Memory B cell (primary cell): ENCODE measurements around the gene TLR5.

Experiments
- ATAC-seq: fragments of 150-1000 bp; cut with Tn5 transposase; 2 replicates; pipeline ENCODE4 v1.10.0; 2021; ENCODE audit warnings: low read depth, mild to moderate bottlenecking, moderate library complexity
- DNase-seq, 2 donors: peaks; one replicate each; pipeline ENCODE4 v3.0.0; 2022; ENCODE audit warnings: low spot score in 2 of 2
- H3K27ac Mint-ChIP-seq: one replicate; pipeline ENCODE4 v1.8.0; 2022; ENCODE audit warnings: mild to moderate bottlenecking, moderate library complexity, mixed read lengths
- H3K27me3 Mint-ChIP-seq: one replicate; pipeline ENCODE4 v1.8.0; 2022; ENCODE audit warnings: mixed read lengths
- H3K36me3 Mint-ChIP-seq: one replicate; pipeline ENCODE4 v1.8.0; 2022; ENCODE audit warnings: mild to moderate bottlenecking, mixed read lengths
- H3K4me1 Mint-ChIP-seq: one replicate; pipeline ENCODE4 v1.8.0; 2022; ENCODE audit warnings: mixed read lengths
- H3K4me3 Mint-ChIP-seq: one replicate; pipeline ENCODE4 v1.8.0; 2022; ENCODE audit warnings: mild to moderate bottlenecking, moderate library complexity, mixed read lengths
- H3K9me3 Mint-ChIP-seq: one replicate; pipeline ENCODE4 v1.8.0; 2022; ENCODE audit warnings: mixed read lengths

Gene TLR5

DNA sequence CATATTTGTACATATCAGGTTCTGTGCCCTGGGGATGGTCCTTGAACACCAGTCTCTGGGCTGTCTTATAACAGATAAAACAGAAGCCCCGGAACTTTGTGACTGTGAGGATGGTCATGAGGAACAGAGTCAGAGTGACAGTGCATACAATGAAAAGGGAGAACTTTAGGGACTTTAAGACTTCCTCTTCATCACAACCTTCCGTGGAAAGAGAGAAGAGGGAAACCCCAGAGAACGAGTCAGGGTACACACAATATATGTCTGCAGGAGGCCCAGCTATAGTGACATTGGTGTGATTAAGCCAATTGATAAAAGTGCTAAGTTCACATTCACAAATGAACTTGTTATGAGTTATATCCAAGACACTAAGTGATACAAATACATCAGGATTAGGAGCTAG is 32.1 kb downstream of the TLR5 start:
- Mint-ChIP-seq H3K4me1 (no peaks in the 10 kb centered on the region), H3K9me3 (peaks cover 3% of the 10 kb centered on the region), H3K27ac (no peak overlapping the region), H3K36me3 (no peaks in the 10 kb centered on the region), H3K27me3 (peaks cover 16% of the 10 kb centered on the region), H3K4me3 (no peak overlapping the region)
- no peak for ATAC-seq
- no peak for DNase-seq

DNA sequence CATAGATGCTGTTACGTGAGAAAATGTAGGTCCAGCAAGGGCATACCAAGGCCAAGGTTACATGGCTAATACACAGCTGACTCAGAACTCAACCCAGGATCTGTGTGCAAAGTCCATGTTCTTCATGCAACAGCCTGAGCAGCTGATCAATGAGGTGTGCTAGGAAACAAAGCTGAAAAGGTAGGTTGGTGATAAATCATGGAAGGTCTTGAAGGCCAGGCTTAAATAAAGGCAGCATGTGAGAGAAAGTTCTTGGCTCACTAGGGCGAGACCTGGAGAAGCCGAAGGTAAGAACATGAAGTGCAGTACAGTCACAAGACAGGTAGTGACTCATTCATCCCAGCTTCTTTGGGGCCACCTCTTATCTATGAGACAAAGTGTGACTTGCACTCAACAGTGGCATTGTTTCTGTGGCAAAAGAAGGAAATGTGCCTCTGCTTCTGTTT is 33.4 kb downstream of the TLR5 start:
- H3K27me3 Mint-ChIP-seq = peaks cover 14% of the 10 kb centered on the region
- H3K4me1 Mint-ChIP-seq = no peaks in the 10 kb centered on the region
- H3K27ac Mint-ChIP-seq = no peak overlapping the region
- H3K9me3 Mint-ChIP-seq = no peaks in the 10 kb centered on the region
- DNase-seq (no peak), ATAC-seq (no peak)
- no peaks in the 10 kb centered on the region for H3K36me3 Mint-ChIP-seq
- H3K4me3 Mint-ChIP-seq = no peak overlapping the region

DNA sequence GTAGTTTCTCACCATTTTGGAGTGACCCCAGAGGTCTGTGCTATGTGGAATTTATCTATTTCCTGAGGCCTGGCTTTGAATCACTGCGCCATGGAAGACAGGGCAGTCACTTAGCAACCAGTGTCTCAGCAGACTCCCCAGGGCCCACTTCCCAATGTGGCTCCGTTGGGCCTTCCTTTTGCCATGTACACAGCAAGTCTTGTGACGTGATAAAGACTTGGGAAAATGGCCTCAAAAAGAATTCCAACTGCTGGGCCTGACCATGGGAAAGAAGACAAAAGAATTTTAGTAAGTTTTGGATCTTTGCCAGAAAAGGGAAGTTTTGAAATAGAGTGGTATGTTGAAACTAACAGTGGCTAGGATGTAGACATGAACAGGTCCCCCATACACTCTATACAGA is 36.2 kb downstream of the TLR5 start:
- Mint-ChIP-seq H3K4me1 (no peaks in the 10 kb centered on the region), H3K9me3 (no peaks in the 10 kb centered on the region), H3K36me3 (no peaks in the 10 kb centered on the region), H3K4me3 (no peak overlapping the region), H3K27ac (no peak overlapping the region), H3K27me3 (peaks cover 14% of the 10 kb centered on the region)
- ATAC-seq = no peak
- DNase-seq = no peak

DNA sequence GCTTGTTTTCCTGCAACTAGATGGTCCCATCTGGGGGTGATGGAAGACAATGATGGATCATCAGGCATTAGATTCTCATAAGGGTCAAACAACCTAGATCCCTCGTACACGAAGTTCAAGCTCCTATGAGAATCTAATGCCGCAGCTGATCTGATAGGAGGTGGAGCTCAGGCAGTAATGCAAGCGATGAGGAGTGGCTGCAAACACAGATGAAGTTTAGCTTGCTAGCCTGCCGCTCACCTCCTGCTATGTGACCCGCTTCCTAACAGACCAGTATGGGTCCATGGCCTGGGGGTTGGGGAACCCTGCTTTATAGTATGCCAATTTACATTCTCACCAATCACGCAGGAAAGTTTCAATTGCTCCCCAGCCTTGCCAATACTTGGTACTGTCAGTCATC is 37.5 kb downstream of the TLR5 start:
- H3K9me3 Mint-ChIP-seq = peaks cover 2% of the 10 kb centered on the region
- H3K27ac Mint-ChIP-seq = no peak overlapping the region
- peaks cover 14% of the 10 kb centered on the region for H3K27me3 Mint-ChIP-seq
- DNase-seq = no peak
- H3K4me1 Mint-ChIP-seq = no peaks in the 10 kb centered on the region
- ATAC-seq = no peak
- H3K4me3 Mint-ChIP-seq = no peak overlapping the region
- H3K36me3 Mint-ChIP-seq = no peaks in the 10 kb centered on the region

DNA sequence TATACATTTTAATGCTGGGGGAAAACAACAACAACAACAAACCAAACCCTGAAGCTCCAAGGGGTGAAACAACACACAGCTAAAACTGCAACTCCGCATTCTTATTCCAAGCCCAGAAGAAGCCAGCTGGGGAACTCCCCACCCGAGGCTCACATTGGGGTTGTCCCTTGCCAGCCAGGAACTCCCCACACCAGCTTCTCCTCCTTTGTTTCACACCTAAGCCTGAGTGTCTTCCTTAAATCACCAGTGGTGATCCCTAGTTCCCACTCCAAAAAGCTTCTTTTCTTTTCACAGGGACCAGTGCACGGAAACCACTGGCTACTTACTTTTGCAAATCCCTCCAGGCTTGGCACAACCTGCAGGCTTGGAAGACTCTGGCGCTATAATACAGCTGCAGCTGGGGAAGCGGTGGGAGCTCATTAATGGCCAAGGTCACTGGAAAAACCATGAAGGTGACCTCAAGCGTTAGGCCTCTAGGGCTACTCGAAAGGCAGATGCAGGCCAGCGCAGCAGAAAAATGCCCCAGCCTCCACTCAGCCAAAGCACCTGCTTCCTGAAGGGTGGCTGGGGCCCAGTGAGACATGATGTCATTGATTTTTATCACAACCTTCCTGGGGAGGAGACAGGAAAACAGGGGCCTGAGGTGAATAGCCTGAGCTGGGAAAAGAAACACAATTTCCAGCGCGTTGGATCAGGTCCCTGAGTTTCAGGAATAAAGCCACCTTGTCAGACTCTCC is 40.1 kb downstream of the TLR5 start:
- ATAC-seq (no peak), DNase-seq (no peak)
- Mint-ChIP-seq H3K4me3 (no peak overlapping the region), H3K36me3 (peaks cover 2% of the 10 kb centered on the region), H3K4me1 (no peaks in the 10 kb centered on the region), H3K27ac (no peak overlapping the region), H3K9me3 (peaks cover 7% of the 10 kb centered on the region), H3K27me3 (peaks cover 10% of the 10 kb centered on the region)

DNA sequence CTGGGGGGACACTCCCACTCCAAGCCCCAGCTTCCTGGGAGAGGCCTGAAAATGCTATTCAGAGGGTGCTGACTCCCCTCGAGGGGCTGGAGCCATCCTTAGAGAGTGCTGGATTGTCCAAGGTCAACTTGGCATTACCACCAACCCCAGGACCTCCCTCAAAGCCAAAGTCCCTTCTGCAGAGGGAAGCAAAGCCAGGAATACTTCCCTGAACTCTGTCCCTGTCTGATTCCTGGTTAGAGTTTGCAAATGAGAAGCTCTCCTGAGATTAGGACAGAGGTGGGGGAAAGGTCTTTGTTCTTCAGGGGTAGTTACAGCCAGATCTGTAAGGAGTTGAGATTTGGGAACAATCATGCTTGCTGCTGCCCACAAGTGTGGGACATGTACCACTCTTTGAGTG is 45.3 kb downstream of the TLR5 start:
- Mint-ChIP-seq H3K9me3 (peaks cover 7% of the 10 kb centered on the region), H3K27me3 (peaks cover 9% of the 10 kb centered on the region), H3K27ac (no peak overlapping the region), H3K4me1 (no peaks in the 10 kb centered on the region), H3K4me3 (no peak overlapping the region), H3K36me3 (peaks cover 2% of the 10 kb centered on the region)
- DNase-seq = no peak
- no peak for ATAC-seq

DNA sequence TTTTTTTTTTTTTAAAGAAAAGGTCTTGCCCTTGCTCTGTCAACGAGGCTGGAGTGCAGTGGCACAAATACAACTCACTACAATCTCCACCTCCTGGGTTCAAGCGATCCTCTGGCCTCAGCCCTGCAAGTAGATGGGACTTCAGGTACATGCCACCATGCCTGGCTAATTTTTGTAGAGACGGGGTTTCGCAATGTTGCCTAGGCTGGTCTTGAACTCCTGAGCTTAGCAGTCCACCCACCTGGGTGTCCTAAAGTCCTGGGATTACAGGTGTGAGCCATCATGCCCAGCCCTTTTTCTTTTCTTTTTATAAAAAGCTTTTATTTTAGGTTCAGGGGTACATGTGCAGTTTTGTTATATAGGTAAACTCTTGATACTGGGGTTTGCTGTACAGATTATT is 47.2 kb downstream of the TLR5 start:
- Mint-ChIP-seq H3K36me3 (peaks cover 2% of the 10 kb centered on the region), H3K4me1 (no peaks in the 10 kb centered on the region), H3K4me3 (no peak overlapping the region), H3K27ac (no peak overlapping the region), H3K9me3 (peaks cover 6% of the 10 kb centered on the region), H3K27me3 (peaks cover 9% of the 10 kb centered on the region)
- ATAC-seq (no peak), DNase-seq (no peak)

DNA sequence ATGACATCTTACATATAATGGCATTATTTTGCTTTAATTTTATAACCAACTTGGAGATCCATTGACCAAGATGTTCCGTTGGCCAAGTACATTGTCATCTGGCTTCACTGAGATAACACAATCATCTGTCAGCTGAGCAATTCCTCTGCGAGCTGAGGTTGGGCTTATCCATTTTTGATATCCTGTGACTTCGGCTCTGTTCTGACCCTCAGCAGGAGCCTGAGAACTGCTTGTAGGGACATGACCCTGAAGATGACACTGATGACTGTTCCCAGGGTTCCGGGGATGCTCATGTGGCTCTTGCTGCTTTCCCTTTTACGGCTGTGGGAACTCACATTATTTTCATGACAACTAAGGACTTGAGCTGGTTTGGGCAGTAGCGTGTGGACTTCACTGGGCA is 51.2 kb downstream of the TLR5 start:
- DNase-seq = no peak
- Mint-ChIP-seq H3K27me3 (peaks cover 1% of the 10 kb centered on the region), H3K9me3 (no peaks in the 10 kb centered on the region), H3K4me1 (peaks cover 2% of the 10 kb centered on the region), H3K27ac (no peak overlapping the region), H3K4me3 (no peak overlapping the region), H3K36me3 (no peaks in the 10 kb centered on the region)
- ATAC-seq = no peak

DNA sequence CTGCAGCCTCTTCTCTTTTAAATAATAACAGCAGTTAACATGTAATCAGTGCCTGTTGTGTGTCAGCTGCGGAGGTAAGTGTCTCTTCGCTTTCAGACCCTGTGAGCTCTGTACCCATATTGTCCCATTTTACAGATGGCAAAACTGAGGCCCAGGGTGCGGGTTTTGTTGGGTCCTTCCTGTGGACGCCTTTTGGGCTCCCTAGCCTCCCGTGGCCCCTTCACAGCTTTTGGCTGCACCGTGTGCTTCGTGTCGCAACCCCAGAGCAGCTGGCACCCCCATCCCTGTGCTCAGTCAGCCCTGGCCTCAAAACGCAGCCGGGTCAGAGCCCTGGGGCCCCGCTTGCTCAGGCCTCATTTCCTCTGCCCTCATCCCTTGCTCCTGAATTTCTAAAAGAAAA is 53.8 kb downstream of the TLR5 start:
- Mint-ChIP-seq H3K9me3 (no peaks in the 10 kb centered on the region), H3K27ac (no peak overlapping the region), H3K4me1 (peaks cover 2% of the 10 kb centered on the region)

DNA sequence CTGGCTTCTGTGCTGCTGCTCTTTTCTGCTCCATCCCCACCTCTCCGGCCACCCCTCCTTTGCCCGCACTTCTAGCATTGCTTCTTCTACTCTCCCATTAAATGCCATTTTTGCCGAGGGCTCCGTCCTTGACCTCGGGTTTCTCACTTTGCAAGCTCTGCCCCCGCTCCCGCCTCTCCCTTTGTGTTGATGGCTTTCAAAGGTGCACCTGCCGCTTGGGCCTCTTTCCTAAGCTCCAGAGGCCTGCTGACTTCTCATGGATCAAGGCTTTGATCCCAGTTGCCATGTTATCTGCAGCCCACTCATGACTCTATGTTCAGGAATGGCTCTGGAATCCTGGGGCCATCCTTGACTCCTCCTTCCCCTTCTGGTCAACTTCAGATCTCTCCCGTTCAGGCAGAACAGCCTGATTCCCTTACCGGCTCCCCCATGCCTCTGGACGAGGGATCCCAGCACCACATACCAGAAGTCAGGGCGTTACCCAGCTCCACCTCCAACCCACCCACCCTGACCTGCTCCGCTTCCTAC is 54.3 kb downstream of the TLR5 start:
- H3K4me3 Mint-ChIP-seq = no peak overlapping the region
- no peak overlapping the region for H3K27ac Mint-ChIP-seq
- H3K36me3 Mint-ChIP-seq = no peaks in the 10 kb centered on the region
- no peaks in the 10 kb centered on the region for H3K9me3 Mint-ChIP-seq
- peaks cover 2% of the 10 kb centered on the region for H3K4me1 Mint-ChIP-seq
- DNase-seq (no peak), ATAC-seq (no peak)
- no peaks in the 10 kb centered on the region for H3K27me3 Mint-ChIP-seq

More for the DNA sequence above, 53.8 kb downstream of the TLR5 start:
- Mint-ChIP-seq H3K27me3 (no peaks in the 10 kb centered on the region), H3K4me3 (no peak overlapping the region), H3K36me3 (no peaks in the 10 kb centered on the region)
- ATAC-seq (no peak), DNase-seq (no peak)

DNA sequence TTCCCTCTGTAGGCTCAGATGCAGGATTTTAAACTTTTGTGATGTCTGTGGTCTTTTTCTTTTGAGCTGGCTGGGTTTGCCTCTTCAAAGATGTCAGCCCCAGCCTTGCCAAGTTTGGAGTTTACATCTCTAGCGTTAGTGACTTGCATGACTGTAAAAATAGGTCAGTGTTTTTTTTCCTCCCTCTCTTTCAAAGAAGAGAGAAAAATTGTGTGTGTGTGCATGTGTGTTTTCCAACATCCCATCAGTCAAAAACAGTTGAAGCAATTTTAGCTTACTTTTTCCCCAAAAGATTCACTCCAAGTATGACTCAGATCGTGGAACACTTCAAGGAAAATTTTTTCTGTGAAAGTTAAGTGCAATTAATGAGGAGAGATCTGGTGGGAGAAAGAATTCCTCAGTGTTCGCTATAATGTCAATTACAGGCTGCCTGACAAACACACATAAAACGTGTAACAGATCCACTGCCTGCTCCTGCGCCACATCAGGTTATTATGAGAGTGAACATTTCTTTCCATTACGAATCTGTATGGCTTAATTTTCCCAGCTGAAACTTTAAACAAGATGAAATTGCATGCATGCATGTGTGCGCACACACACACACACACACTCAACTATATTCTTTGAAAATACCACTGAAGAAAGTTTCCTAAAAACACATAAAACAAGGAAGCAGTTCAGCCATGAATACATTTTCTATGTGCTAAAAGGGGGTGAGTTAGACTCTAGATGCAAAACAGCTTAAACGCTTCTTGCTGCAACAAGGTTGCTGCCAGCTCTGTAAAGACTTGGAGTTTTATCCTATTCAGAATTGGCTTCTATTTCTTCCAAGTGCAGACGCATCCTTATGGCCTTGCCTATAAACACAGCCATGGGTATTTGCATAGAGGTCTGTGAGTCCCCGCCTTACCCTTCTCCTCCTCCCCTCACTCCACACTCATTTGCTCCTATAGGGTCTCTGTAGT is 55.5 kb downstream of the TLR5 start:
- peaks cover 2% of the 10 kb centered on the region for H3K4me1 Mint-ChIP-seq
- no peak for DNase-seq
- H3K27me3 Mint-ChIP-seq = peaks cover 1% of the 10 kb centered on the region
- no peak overlapping the region for H3K27ac Mint-ChIP-seq
- H3K36me3 Mint-ChIP-seq = no peaks in the 10 kb centered on the region
- H3K4me3 Mint-ChIP-seq = no peak overlapping the region
- no peaks in the 10 kb centered on the region for H3K9me3 Mint-ChIP-seq
- no peak for ATAC-seq

DNA sequence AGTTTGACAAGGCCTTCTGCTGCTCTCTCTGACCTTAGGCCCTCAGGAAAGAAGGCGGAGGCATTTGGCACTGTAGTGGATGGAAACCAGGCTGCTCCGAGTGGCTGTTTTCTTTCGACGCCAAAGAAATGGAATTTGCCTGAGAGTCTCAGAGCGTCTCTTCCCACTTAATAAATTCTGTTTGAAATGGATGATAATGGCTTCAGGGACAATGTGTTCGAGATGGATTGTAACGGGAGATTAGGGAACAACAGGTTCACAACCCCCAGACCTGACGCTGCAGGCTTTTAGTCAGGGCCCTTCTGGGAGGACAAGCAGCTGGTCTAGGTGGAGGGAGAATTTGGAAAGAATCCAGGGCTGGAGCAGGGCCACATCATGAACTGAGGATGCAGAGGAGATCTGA is 58.6 kb downstream of the TLR5 start:
- Mint-ChIP-seq H3K4me3 (no peak overlapping the region), H3K4me1 (peaks cover 3% of the 10 kb centered on the region), H3K27ac (no peak overlapping the region), H3K36me3 (no peaks in the 10 kb centered on the region), H3K27me3 (peaks cover 3% of the 10 kb centered on the region), H3K9me3 (no peaks in the 10 kb centered on the region)
- DNase-seq (no peak), ATAC-seq (no peak)

DNA sequence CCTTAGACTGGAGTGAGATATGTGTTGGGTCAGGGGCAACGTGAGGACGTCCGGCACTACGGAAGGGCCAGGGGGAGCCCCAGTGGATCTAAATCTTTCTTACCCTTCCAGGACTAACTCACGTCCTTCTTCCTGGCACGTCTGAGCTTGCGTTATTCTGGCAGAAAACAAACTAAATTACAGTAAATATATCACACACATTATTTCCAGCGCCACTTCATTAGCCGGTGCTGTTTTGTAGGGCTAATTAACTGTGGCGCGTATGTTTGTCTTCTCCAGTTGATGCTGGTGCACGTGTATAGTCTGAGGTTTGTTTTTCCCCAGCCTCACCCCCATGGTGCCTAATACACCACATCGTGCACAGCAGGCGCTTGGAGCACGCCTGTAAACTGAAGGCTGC is 59.2 kb downstream of the TLR5 start:
- peaks cover 3% of the 10 kb centered on the region for H3K27me3 Mint-ChIP-seq
- no peaks in the 10 kb centered on the region for H3K36me3 Mint-ChIP-seq
- DNase-seq = no peak
- no peak for ATAC-seq
- no peak overlapping the region for H3K4me3 Mint-ChIP-seq
- H3K27ac Mint-ChIP-seq = no peak overlapping the region
- H3K4me1 Mint-ChIP-seq = peaks cover 3% of the 10 kb centered on the region
- H3K9me3 Mint-ChIP-seq = no peaks in the 10 kb centered on the region

DNA sequence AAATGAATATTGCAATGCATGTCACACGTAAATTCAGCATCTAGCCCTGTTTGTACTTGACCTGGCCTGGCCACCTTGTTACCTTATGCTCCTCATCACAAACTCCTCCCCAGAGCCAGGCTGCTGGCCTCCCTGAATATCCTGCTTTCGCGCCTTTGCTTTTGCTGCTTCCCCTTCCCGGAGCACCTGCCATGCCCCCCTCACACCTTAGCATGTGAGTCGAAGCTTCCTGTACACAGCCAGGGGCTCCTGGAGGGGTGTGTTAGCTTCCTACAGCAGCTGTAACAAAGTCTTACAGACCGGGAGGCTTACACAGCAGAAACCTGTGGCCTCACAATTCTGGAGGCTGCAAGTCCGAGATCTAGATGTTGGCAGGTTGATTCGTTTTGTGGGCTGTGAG is 60.1 kb downstream of the TLR5 start:
- no peak for ATAC-seq
- Mint-ChIP-seq H3K4me1 (peaks cover 3% of the 10 kb centered on the region), H3K27me3 (peaks cover 3% of the 10 kb centered on the region), H3K4me3 (no peak overlapping the region), H3K9me3 (no peaks in the 10 kb centered on the region), H3K27ac (no peak overlapping the region), H3K36me3 (no peaks in the 10 kb centered on the region)
- DNase-seq = no peak
